HEK293T (cell line): ENCODE data around the gene DHFR2.
"Not testable (repeated sequence)": the region's sequence is repeated elsewhere in the genome, so short reads cannot be mapped to it uniquely, and the experiment has no call there.

Experiments
- CTCF ChIA-PET: fragments of 350-600 bp; formaldehyde crosslinking; extraction: SDS; loops from one replicate; lab custom pipeline; 2021; ENCODE audit warnings: antibody characterized with exemption, inconsistent platforms; lab: Yijun Ruan, JAX
- POLR2A ChIA-PET: fragments of 350-600 bp; formaldehyde crosslinking; extraction: SDS; loops from one replicate; lab custom pipeline; 2020; ENCODE audit warnings: antibody characterized with exemption, inconsistent platforms; lab: Yijun Ruan, JAX
- DNase-seq: peaks from one replicate; pipeline ENCODE4 v3.0.0; 2012; ENCODE audit warnings: mixed read lengths; ENCODE audit errors: extremely low spot score
- ARNT ChIP-seq: fragments of 450-650 bp; IDR thresholded peaks from 2 replicates; pipeline ENCODE4 v1.6.1; 2017; ENCODE audit warnings: mild to moderate bottlenecking
- BHLHE40 ChIP-seq: fragments of 450-650 bp; IDR thresholded peaks from 2 replicates; pipeline ENCODE4 v1.6.1; 2016; ENCODE audit warnings: mild to moderate bottlenecking, moderate library complexity, borderline replicate concordance
- CTBP1 ChIP-seq: fragments of 450-650 bp; IDR thresholded peaks from 2 replicates; pipeline ENCODE4 v1.6.1; 2016; ENCODE audit warnings: borderline replicate concordance
- ELF4 ChIP-seq: fragments of 450-650 bp; IDR thresholded peaks from 2 replicates; pipeline ENCODE4 v1.6.1; 2017; ENCODE audit warnings: antibody characterized with exemption
- FOXA1 ChIP-seq: fragments of 450-650 bp; IDR thresholded peaks from 2 replicates; pipeline ENCODE4 v1.6.1; 2016; ENCODE audit warnings: mild to moderate bottlenecking
- FOXK2 ChIP-seq: fragments of 450-650 bp; IDR thresholded peaks from 2 replicates; pipeline ENCODE4 v1.6.1; 2016; ENCODE audit warnings: mild to moderate bottlenecking
- FOXM1 ChIP-seq: fragments of 450-650 bp; IDR thresholded peaks from 2 replicates; pipeline ENCODE4 v1.6.1; 2017; ENCODE audit warnings: mild to moderate bottlenecking, borderline replicate concordance
- HDGF ChIP-seq: fragments of 450-650 bp; IDR thresholded peaks from 2 replicates; pipeline ENCODE4 v1.6.1; 2017; ENCODE audit warnings: antibody characterized with exemption, borderline replicate concordance
- L3MBTL2 ChIP-seq: fragments of 450-650 bp; conservative IDR thresholded peaks from 2 replicates; pipeline ENCODE4 v1.6.1; 2016; ENCODE audit warnings: mild to moderate bottlenecking
- LEF1 ChIP-seq: fragments of 450-650 bp; IDR thresholded peaks from 2 replicates; pipeline ENCODE4 v1.6.1; 2017; ENCODE audit warnings: mild to moderate bottlenecking, borderline replicate concordance
- NFRKB ChIP-seq: fragments of 450-650 bp; IDR thresholded peaks from 2 replicates; pipeline ENCODE4 v1.6.1; 2016; ENCODE audit warnings: mild to moderate bottlenecking, moderate library complexity
- PKNOX1 ChIP-seq: fragments of 450-650 bp; IDR thresholded peaks from 2 replicates; pipeline ENCODE4 v1.6.1; 2016
- SP1 ChIP-seq: fragments of 450-650 bp; IDR thresholded peaks from 2 replicates; pipeline ENCODE4 v1.6.1; 2017
- SUZ12 ChIP-seq: fragments of 450-650 bp; IDR thresholded peaks from 2 replicates; pipeline ENCODE4 v1.6.1; 2016; ENCODE audit warnings: mild to moderate bottlenecking
- TARDBP ChIP-seq: fragments of 450-650 bp; IDR thresholded peaks from 2 replicates; pipeline ENCODE4 v1.6.1; 2016
- ZNF384 ChIP-seq: fragments of 450-650 bp; IDR thresholded peaks from 2 replicates; pipeline ENCODE4 v1.6.1; 2016

The DHFR2 gene

DNA sequence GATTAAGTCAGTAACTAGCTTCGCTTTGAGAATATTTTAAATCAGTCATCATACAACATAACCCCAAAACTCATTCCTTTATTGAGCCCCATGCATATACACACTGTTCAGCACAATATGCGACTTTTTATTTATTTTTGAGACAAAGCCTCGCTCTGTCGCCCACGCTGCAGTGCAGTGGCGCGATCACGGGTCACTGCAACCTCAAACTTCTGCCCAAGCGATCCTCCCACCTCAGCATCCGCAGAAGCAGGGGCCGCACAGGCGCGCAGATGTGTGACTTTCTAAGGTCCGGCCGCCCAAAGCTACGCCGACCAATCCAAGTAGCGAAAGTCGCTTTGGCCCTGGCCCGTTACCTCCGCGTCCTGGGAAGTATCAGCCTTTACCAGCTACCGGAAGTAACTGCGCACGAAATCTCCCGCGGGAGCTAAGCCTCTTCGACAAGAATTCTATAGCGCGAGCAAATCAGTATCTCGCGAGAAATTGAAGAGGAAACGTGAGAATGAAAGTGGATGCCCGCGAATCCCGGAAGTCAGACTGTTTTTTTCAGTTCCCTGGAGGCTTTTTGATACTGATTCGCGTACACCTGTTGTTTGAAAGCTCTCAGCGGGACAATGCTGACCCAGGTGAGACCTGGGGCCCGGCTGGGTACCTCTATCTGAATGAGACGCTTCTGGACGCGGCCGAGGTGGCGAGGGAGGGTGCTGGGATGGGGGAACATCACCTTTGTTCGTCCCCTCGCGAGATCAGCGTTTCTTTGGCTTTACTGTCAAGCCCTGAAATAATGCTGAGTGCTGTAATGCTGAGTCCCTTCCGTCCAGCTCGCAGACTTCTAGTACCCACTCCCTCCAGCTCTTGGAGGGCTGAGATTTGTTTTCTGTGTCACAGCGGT, at the start of gene DHFR2, which contains the start of gene NSUN3:
TSS of gene DHFR2 (minus strand) at position 404 of the 892 bp plus-strand sequence. CDS start 1,405 bp downstream, outside the sequence.
TSS of gene NSUN3 (plus strand) at position 549 of the 892 bp plus-strand sequence. CDS start at position 615, 66 bp downstream.
- POLR2A ChIA-PET = interaction anchor here (0.6 to 2.8 kb wide), 39 partner anchors 8 to 114 kb away, joined by 3 to 14 read pairs (median 5); partner anchors contain the start of genes ARL13B, PROS1 and STX19
- DNase-seq = peak; percentile 82
- TF ChIP-seq ARNT = no peak
- TF ChIP-seq ELF4 = peak; percentile 97
- peak; percentile 81 for TF ChIP-seq L3MBTL2
- 0 out of 2 replicates have a peak, but pooled peaks have one; percentile 5 for TF ChIP-seq ZNF384
- CTCF ChIA-PET = no interaction called here

DNA sequence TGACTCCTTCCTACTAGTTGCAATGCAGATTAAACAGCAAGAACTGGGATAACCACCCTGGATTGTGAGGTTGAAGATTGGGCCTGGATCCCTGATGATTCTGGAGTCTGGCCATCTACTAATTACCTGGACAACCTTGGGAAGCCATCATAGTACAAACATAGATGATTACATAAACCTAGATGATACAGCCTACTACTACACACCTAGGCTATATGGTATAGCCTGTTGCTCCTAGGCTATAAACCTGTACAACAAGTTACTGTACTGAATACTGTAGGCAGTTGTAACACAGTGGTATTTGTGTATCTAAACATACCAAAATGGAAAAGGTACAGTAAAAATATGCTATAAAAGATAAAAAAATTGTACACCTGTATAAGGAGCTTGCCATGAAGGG, 48.1 kb upstream of the DHFR2 start:
- DNase-seq = no peak
- no peak for TF ChIP-seq BHLHE40
- TF ChIP-seq PKNOX1 = no peak
- no peak for TF ChIP-seq FOXA1
- no peak for TF ChIP-seq FOXM1
- ChIA-PET POLR2A (interaction anchor here (1.0 kb wide), 1 partner anchor 48 kb away, joined by 3 read pairs; the partner anchor contains the start of genes DHFR2 and NSUN3), CTCF (no interaction called here)

- DNase-seq, POLR2A ChIA-PET, CTCF ChIA-PET: not testable (repeated sequence)
These were observed 47.5 kb upstream of the DHFR2 start for GRCh38 chr3:94110232-94110631.

DNA sequence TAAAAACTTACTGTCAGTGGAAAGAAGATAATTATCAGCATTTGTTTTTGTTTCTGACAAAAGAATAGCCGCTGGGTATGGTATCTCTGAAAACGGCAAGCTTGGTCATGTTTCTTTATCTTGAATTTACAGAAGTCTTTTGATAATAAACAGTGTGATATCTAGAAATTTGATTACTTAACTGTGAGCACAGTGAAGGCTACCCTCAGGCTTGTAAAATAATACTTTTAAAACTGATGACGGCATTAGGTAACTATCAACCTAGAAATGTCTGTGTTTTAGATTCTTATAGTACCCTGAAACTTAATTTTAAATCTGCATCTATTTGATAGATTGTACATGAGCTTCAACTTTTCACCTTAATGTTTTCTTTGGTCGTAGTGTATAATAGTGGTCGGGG, 43.6 kb upstream of the DHFR2 start:
- peak; percentile 8 for DNase-seq
- ChIA-PET POLR2A (interaction anchor here (1.0 kb wide), 1 partner anchor 43 kb away, joined by 6 read pairs; the partner anchor contains the start of genes DHFR2 and NSUN3), CTCF (no interaction called here)
- no peak for TF ChIP-seq LEF1
- 0 out of 2 replicates have a peak, but pooled peaks have one; percentile 33 for TF ChIP-seq CTBP1
- no peak for TF ChIP-seq FOXM1
- TF ChIP-seq PKNOX1 = no peak

GRCh38 chr3:94101860-94102259, 39.1 kb upstream of the DHFR2 start:
- no peak for DNase-seq
- CTCF ChIA-PET = interaction anchor here (0.6 to 0.8 kb wide), 7 partner anchors 8 to 209 kb away, joined by 3 to 7 read pairs (median 3); no protein-coding TSS in a partner anchor
- TF ChIP-seq FOXM1 (no peak), PKNOX1 (peak; percentile 21; the same call in 1 of the 2 replicates)
- POLR2A ChIA-PET = no interaction called here

DNA sequence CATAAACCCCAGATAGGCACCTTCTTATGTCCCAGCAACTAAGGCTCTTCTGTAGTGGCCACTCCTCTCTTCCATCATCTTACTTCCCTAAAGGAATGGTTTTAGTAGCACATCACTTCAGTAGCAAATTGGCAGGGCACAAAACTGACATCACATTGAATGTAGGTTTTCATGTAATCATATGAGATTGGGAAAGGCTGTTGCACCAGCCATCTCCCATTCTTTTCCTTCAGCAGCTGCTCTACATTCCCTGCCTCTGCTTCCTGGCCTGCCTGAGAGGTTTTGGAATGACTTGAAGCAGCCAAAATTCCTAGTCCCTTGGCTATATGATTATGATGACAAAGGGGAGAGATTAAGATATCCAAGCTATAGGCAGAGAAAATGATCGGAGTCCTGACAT, 36.6 kb upstream of the DHFR2 start:
- no peak for DNase-seq
- TF ChIP-seq L3MBTL2 (no peak), TARDBP (no peak), SP1 (no peak), PKNOX1 (no peak), NFRKB (no peak), ELF4 (no peak), SUZ12 (no peak), BHLHE40 (no peak), HDGF (no peak), ZNF384 (no peak), FOXK2 (no peak), FOXM1 (no peak), CTBP1 (no peak), FOXA1 (no peak), LEF1 (no peak), ARNT (no peak)
- POLR2A ChIA-PET = interaction anchor here (0.8 kb wide), 1 partner anchor 36 kb away, joined by 3 read pairs; the partner anchor contains the start of gene NSUN3
- CTCF ChIA-PET = interaction anchor here (0.6 to 1.1 kb wide), 4 partner anchors 9 to 158 kb away, joined by 3 to 4 read pairs (median 3); no protein-coding TSS in a partner anchor
